Left lung (tissue), 10 donors: Measurements from ENCODE around the gene IPO4. TPM values are rescaled to one million over a fixed set of nuclear protein-coding genes. Genes with fewer than 3 reads are reported as not detected.

Source experiments
- ATAC-seq: fragments of 200-7000 bp; cut with Tn5 transposase; one replicate; pipeline ENCODE4 v1.9.1; 2020; ENCODE audit warnings: moderate library complexity
- DNase-seq, 4 donors: peaks; one replicate each; pipeline ENCODE4 v3.0.0-alpha.2; 2013 to 2020
- H3K27ac ChIP-seq, 2 donors: fragments of 200-600 bp; sonication (generic) in 1 of 2; one replicate each; pipeline versions ENCODE4 v1.5.0 to v1.8.0; 2020 to 2021
- H3K27me3 ChIP-seq, 2 donors: fragments of 200-600 bp; sonication (generic) in 1 of 2; one replicate each; pipeline versions ENCODE4 v1.5.0 to v1.8.0; 2020 to 2021
- H3K36me3 ChIP-seq, 2 donors: fragments of 200-600 bp; sonication (generic) in 1 of 2; one replicate each; pipeline versions ENCODE4 v1.5.0 to v1.8.0; 2020 to 2021
- H3K4me1 ChIP-seq, 2 donors: fragments of 200-600 bp; one replicate each; pipeline ENCODE4 v1.8.0; 2021
- H3K4me3 ChIP-seq, 2 donors: fragments of 200-600 bp; sonication (generic) in 1 of 2; one replicate each; pipeline versions ENCODE4 v1.5.0 to v1.8.0; 2020 to 2021; ENCODE audit warnings: mild to moderate bottlenecking in 1 of 2
- H3K9me3 ChIP-seq, 2 donors: fragments of 200-600 bp; sonication (generic) in 1 of 2; one replicate each; pipeline versions ENCODE4 v1.5.0 to v1.8.0; 2020 to 2021
- intact Hi-C, 2 donors: fragments of 100-400 bp; cut with DNase I; formaldehyde crosslinking; loops; one replicate each; pipeline versions ENCODE4 v1.11.2 to v1.14.2; 2022
- polyA plus RNA-seq, 6 donors: library from polyadenylated mRNA; unstranded; fragments of 120-200 nt; gene quantifications; one replicate each; pipeline ENCODE4 v1.2.1, GENCODE V29; 2013; ENCODE audit not compliant: insufficient read length in 6 of 6
- total RNA-seq, 2 donors: library from RNA; stranded (reverse); fragmentation: NEBNext Ultra II Directional; extraction: Animal tissue kit (Norgen Biotek cat#: 25700); gene quantifications; one replicate each; pipeline ENCODE4 v1.2.1, GENCODE V29; 2021
- TF ChIP-seq, protein P1 (sequence below), 2 donors: fragments of 200-600 bp; sonication (generic) in 1 of 2; IDR thresholded peaks; one replicate each; pipeline versions ENCODE4 v1.5.0 to v1.8.0; 2021; ENCODE audit warnings: antibody characterized with exemption in 2 of 2
- donor health status: DM: no; HTN: yes; CAD: no.
- donor health status: DM: no; HTN: no; CAD: no.

The IPO4 gene
- total and polyA plus RNA-seq, 8 donors, result 22.6 to 62.4 (median 29.0) TPM

DNA sequence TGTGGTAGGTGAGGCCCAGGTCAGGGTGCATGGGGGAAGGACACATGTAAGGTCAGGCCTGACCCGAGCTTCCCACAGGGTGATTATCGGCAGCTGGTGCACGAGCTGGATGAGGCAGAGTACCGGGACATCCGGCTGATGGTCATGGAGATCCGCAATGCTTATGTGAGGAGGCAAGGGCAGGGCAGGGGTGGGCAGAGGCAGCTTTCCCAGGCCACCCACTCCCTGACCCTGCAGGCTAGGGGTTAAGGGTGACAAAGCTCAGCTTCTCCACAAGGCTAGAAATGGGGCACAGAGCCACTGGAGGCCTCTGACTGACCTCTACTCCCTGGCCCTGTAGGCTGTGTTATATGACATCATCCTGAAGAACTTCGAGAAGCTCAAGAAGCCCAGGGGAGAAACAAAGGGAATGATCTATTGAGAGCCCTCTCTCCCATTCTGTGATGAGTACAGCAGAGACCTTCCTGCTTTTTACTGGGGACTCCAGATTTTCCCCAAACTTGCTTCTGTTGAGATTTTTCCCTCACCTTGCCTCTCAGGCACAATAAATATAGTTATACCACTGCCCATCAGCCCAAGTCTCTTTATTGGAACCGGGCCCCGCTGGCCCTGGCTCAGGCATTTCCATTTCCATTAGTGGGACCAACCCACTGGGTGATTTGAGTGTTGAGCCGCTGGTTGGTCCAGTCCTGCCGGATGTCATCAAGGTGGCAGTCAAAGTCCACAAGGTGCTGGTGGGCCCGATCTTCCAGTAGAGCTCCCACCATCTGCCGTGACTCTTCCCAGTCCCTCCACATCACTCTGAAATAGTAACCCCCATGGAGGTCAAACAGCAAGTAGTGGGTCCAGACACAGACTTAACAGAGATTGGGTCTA is 50.0 kb downstream of the IPO4 start:
- DNase-seq, result no peak
- Histone ChIP-seq H3K27ac (peak overlapping the region in 1 of 2 donors; percentile 0), H3K4me3 (no peak overlapping the region), H3K9me3 (no peaks in the 10 kb centered on the region), H3K4me1 (peaks cover 18 to 60% of the 10 kb centered on the region in 2 donors), H3K27me3 (no peaks in the 10 kb centered on the region), H3K36me3 (peaks cover 0 to 44% of the 10 kb centered on the region in 2 donors)
- ATAC-seq, result no peak
- TF ChIP-seq, protein P1, sequence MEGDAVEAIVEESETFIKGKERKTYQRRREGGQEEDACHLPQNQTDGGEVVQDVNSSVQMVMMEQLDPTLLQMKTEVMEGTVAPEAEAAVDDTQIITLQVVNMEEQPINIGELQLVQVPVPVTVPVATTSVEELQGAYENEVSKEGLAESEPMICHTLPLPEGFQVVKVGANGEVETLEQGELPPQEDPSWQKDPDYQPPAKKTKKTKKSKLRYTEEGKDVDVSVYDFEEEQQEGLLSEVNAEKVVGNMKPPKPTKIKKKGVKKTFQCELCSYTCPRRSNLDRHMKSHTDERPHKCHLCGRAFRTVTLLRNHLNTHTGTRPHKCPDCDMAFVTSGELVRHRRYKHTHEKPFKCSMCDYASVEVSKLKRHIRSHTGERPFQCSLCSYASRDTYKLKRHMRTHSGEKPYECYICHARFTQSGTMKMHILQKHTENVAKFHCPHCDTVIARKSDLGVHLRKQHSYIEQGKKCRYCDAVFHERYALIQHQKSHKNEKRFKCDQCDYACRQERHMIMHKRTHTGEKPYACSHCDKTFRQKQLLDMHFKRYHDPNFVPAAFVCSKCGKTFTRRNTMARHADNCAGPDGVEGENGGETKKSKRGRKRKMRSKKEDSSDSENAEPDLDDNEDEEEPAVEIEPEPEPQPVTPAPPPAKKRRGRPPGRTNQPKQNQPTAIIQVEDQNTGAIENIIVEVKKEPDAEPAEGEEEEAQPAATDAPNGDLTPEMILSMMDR (IDR thresholded peaks at IDR 0.05), result no peak
- intact Hi-C loops, result no loop called here

DNA sequence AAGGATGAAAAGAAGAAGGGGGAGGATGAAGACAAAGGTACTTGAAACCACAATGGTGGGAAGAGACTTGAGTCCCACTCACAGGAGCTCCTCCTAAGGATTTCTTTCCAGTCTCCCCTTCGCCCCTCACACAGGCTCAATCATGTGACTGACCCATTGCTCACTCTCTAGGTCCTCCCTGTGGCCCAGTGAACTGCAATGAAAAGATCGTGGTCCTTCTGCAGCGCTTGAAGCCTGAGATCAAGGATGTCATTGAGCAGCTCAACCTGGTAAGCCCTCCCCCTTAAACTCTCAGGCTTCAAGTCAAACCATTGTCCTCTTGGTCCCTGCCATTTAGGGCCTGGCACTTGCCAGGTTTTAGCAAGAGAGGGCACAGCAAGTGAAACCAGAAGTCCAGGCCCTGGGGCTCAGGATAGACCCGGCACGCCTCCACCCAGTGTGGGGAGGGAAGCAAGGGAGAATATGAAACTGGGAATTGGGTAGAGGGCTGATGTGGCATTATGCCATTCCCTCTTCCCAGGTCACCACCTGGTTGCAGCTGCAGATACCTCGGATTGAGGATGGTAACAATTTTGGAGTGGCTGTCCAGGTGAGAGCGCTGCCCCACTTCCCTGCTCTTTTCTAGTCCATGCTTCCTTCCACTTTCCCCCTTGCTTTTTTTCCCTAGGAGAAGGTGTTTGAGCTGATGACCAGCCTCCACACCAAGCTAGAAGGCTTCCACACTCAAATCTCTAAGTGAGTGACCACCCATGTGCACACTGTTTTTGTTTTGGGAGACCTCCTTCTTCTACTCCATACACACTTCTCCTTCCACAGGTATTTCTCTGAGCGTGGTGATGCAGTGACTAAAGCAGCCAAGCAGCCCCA is 50.9 kb downstream of the IPO4 start:
- peak overlapping the region in 1 of 2 donors; percentile 99 for H3K4me3 ChIP-seq
- H3K27me3 ChIP-seq, result no peaks in the 10 kb centered on the region
- intact Hi-C loops, result no loop called here
- H3K27ac ChIP-seq, result peak overlapping the region in 1 of 2 donors; percentile 92
- no peaks in the 10 kb centered on the region for H3K9me3 ChIP-seq
- TF ChIP-seq, protein P1 (IDR thresholded peaks at IDR 0.05), result no peak
- peaks cover 18 to 60% of the 10 kb centered on the region in 2 donors for H3K4me1 ChIP-seq
- no peak for DNase-seq
- H3K36me3 ChIP-seq, result peaks cover 0 to 35% of the 10 kb centered on the region in 2 donors
- ATAC-seq, result no peak

DNA sequence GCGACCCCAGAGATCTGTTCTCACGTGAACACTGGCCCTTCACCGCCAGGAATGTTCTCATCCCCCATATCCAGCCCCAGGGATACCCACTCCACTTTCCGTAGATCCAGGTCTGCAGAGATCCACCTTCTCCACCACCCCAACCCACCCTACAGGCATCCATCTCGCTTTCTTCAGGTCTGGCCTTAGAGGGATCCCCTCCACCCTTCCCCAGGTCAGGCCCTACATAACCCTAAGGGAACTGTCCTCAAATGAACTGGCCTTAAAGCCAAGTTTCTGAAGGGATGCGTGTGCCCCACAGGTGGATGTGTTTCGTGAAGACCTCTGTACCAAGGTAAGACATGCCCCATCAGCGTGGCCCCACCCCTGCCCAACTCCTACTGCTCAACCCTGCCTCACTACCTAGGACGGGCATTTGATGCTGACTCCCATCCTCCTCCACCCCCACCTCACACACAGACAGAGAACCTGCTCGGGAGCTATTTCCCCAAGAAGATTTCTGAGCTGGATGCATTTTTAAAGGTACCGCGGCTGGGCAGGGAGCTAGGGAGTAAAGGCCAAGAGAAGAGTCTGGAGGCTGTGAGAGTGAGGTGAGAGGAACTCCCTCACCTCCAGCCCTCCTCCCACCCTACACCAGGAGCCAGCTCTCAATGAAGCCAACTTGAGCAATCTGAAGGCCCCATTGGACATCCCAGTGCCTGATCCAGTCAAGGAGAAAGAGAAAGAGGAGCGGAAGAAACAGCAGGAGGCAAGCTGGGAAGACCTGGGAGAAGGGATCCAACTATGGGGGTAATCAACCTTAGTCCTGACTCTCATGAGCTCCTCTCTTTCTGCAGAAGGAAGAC is 51.7 kb downstream of the IPO4 start:
- peak overlapping the region; percentile 90 to 99 for H3K4me3 ChIP-seq
- H3K27ac ChIP-seq, result peak overlapping the region; percentile 82 to 92
- no peaks in the 10 kb centered on the region for H3K9me3 ChIP-seq
- TF ChIP-seq, protein P1 (IDR thresholded peaks at IDR 0.05), result no peak
- peaks cover 0 to 29% of the 10 kb centered on the region in 2 donors for H3K36me3 ChIP-seq
- DNase-seq (no peak), ATAC-seq (no peak)
- H3K27me3 ChIP-seq, result no peaks in the 10 kb centered on the region
- H3K4me1 ChIP-seq, result peaks cover 15 to 54% of the 10 kb centered on the region in 2 donors
- intact Hi-C loops, result no loop called here

DNA sequence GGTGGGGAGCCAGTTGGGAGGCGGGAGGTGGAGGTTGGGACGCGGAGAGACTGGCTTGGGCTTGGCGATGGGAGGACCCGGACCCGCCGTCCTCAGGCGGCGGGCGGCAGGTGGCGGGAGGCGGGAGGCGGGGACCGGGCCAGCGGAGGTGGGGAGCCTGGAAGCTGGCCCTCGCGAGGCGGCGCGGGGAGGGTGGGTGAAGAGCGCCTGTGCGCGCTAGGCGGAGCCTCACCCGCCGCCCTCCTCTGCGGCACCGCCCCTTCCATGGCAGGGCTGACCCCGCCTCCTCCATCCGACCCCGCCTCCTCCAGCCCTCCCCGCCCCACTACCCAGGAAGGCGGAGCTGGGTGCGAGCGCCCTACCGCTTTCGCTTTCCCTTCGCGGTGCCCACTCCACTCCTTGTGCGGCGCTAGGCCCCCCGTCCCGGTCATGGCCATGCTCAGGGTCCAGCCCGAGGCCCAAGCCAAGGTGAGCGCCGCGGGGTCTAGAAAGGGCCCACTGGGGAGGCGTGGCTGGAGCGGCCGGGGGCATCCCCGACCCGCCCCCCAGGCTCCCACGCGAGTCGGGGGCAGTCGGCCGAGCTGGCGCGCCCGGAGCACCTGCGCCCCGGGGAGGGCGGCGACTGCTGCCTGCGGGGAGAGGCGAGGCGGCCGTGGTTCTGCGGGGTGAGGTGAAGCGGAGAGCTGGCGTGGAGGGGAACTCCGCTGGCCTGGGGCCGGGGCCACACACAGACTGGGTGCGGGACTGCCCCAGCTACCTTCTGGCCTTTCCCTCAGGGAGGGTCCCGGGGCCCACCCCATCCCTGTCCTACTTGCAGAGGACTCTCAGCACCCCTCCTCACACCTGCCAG is 52.6 kb downstream of the IPO4 start, which contains the start of gene PSME1:
Gene PSME1, plus strand, starts transcription at position 361 of the 850 bp plus-strand sequence. Its CDS starts 69 bp downstream, at position 430.
- peak; percentile 99 for ATAC-seq
- Histone ChIP-seq H3K27me3 (no peaks in the 10 kb centered on the region), H3K4me3 (peak within 1 kb of the TSS; percentile 90 to 99), H3K4me1 (peaks cover 15 to 53% of the 10 kb centered on the region in 2 donors), H3K27ac (peak within 1 kb of the TSS; percentile 82 to 92), H3K36me3 (peaks cover 0 to 29% of the 10 kb centered on the region in 2 donors), H3K9me3 (no peaks in the 10 kb centered on the region)
- TF ChIP-seq, protein P1 (IDR thresholded peaks at IDR 0.05), result no peak
- intact Hi-C loops, result no loop called here
- peak; percentile 87 to 99 (median 96) for DNase-seq
